Nephron progenitor cell (in vitro differentiated cells): ENCODE measurements around the gene RO60.
"Not testable (repeated sequence)": the region's sequence is repeated elsewhere in the genome, so short reads cannot be mapped to it uniquely, and the experiment has no call there.

Experiments used
- DNase-seq: peaks from one replicate; pipeline ENCODE4 v3.0.0; 2021
- H3K27ac Mint-ChIP-seq: 2 replicates; pipeline ENCODE4 v1.8.0; 2021; ENCODE audit warnings: mild to moderate bottlenecking, moderate library complexity, mixed read lengths
- H3K27me3 Mint-ChIP-seq: 2 replicates; pipeline ENCODE4 v1.8.0; 2021; ENCODE audit warnings: mild to moderate bottlenecking, low read depth, mixed read lengths; ENCODE audit not compliant: poor library complexity
- H3K36me3 Mint-ChIP-seq: 2 replicates; pipeline ENCODE4 v1.8.0; 2021; ENCODE audit warnings: low read depth, mixed read lengths
- H3K4me1 Mint-ChIP-seq: 2 replicates; pipeline ENCODE4 v1.8.0; 2021; ENCODE audit warnings: mixed read lengths
- H3K4me3 Mint-ChIP-seq: 2 replicates; pipeline ENCODE4 v1.8.0; 2021; ENCODE audit warnings: mild to moderate bottlenecking, moderate library complexity, mixed read lengths
- H3K9me3 Mint-ChIP-seq: 2 replicates; pipeline ENCODE4 v1.8.0; 2021; ENCODE audit warnings: mild to moderate bottlenecking, moderate library complexity, mixed read lengths
- TF ChIP-seq, protein P1 (sequence below): fragments of 200-600 bp; sonication (generic); IDR thresholded peaks from 2 replicates; pipeline ENCODE4 v1.5.0; 2021; ENCODE audit warnings: antibody characterized with exemption

RO60 gene

DNA sequence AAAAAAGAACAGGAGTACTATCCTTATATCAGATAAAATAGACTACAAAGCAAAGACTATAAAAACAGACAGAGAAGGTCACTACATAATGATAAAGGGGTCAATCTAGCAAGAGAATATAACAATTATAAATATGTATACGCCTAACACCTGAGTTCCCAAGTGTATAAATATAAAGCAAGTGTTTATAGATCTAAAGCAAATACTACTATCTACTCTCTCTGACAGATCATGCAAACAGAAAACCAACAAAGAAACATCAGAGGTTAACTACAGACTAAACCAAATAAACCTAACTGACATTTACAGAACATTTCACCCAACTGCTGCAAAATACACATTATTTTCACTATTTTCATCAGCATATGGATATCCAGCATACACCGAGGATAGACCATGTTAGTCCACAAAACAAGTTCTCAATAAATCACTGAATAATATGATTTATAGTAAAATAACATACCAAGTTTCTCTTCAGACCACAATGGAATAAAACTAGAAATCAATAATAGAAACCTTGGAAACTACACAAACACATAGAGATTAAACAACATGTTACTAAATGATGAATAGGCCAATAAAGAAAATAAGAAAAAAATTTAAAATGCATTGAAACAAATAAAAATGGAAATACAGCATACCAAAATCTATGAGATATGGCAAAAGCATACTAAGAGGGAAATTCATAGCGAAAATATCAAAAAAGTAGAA lies 22.9 kb upstream of the RO60 start:
- Mint-ChIP-seq H3K27me3 (peaks cover 3% of the 10 kb centered on the region), H3K4me3 (no peak overlapping the region), H3K27ac (no peak overlapping the region), H3K36me3 (peaks cover 68% of the 10 kb centered on the region), H3K9me3 (peaks cover 20% of the 10 kb centered on the region), H3K4me1 (no peaks in the 10 kb centered on the region)
- TF ChIP-seq, protein P1, sequence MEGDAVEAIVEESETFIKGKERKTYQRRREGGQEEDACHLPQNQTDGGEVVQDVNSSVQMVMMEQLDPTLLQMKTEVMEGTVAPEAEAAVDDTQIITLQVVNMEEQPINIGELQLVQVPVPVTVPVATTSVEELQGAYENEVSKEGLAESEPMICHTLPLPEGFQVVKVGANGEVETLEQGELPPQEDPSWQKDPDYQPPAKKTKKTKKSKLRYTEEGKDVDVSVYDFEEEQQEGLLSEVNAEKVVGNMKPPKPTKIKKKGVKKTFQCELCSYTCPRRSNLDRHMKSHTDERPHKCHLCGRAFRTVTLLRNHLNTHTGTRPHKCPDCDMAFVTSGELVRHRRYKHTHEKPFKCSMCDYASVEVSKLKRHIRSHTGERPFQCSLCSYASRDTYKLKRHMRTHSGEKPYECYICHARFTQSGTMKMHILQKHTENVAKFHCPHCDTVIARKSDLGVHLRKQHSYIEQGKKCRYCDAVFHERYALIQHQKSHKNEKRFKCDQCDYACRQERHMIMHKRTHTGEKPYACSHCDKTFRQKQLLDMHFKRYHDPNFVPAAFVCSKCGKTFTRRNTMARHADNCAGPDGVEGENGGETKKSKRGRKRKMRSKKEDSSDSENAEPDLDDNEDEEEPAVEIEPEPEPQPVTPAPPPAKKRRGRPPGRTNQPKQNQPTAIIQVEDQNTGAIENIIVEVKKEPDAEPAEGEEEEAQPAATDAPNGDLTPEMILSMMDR: no peak
- DNase-seq: no peak

DNA sequence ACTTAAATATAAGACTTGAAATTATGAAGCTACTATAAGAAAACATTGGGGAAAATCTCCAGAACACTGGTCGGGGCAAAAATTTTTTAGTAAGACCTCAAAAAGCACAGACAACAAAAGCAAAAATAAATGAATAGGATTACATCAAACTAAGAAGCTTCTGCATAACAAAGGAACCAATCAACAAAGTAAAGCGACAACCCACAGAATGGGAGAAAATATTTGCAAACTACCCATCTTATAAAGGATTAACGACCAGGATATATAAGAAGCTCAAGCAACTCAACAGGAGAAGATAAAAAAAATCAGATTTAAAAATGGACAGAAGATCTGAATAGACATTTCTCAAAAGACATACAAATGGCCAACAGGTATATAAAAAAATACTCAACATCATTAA lies 19.4 kb upstream of the RO60 start:
- Mint-ChIP-seq H3K4me3 (no peak overlapping the region), H3K27me3 (peaks cover 3% of the 10 kb centered on the region), H3K27ac (no peak overlapping the region), H3K9me3 (peaks cover 6% of the 10 kb centered on the region), H3K36me3 (peaks cover 60% of the 10 kb centered on the region), H3K4me1 (no peaks in the 10 kb centered on the region)
- DNase-seq: no peak
- TF ChIP-seq, protein P1: no peak

DNA sequence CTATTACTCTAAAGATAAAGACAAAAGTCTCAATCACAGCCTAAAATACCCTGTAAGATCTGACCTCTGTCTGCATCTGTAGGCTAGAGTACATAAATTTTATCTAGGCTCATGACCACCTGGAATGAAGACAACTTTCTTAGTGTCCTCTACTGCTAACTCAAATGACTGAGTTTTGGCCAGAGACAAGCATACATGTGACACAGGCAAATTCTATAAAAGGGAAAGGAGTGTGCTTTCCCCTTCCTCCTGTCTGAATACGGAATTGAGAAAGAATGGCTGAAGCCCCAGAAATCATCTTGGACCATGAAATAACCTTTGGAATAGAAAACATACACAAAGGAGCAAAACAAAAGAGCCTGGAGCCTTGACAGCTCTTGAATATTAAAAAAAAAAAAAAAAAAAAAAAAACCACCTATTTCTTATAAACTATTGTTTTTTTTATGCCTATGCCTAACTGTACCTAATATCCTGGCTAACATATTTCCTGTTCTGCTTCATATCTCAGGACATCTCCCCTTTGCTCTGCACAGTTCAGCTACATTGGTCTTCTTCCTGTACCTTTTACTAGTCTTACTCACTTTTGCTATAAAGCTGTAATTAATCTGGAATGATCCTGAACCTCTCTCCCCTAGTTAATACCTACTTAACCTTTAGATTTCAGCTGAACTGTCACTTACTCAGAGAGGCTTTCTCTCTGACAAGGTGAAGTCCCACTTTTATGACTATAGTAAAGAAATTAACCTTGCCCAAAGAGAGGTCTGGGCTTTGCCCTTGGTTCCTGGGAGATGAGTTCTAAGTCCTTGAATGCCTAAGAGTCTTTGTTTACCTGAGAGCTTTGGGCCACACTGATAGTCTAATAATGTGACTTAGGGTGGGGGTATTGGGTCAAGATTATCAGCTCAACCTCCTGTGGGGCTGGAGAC lies 16.4 kb upstream of the RO60 start:
- Mint-ChIP-seq H3K36me3 (peaks cover 59% of the 10 kb centered on the region), H3K4me3 (no peak overlapping the region)

DNA sequence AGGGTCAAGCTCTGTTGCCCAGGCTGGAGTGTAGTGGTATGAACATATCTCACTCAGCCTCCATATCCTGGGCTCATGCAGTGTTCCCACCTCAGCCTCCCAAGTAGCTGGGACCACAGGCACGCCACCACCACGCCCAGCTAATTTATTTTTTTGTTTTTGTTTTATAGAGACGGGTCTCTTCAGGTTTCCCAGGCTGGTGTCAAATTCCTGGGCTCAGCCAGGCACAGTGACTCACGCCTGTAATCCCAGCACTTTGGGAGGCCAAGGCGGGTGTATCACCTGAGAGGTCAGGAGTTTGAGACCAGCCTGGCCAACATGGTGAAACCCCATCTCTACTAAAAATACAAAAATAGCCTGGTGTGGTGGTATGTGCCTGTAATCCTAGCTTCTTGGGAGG lies 10.5 kb upstream of the RO60 start:
- H3K27me3 Mint-ChIP-seq, H3K9me3 Mint-ChIP-seq, DNase-seq, H3K4me1 Mint-ChIP-seq, H3K4me3 Mint-ChIP-seq, H3K27ac Mint-ChIP-seq: not testable (repeated sequence)
- H3K36me3 Mint-ChIP-seq: peaks cover 55% of the 10 kb centered on the region

More for the DNA sequence above, 16.4 kb upstream of the RO60 start:
- Mint-ChIP-seq H3K9me3 (no peaks in the 10 kb centered on the region), H3K4me1 (no peaks in the 10 kb centered on the region), H3K27me3 (peaks cover 3% of the 10 kb centered on the region), H3K27ac (no peak overlapping the region)
- TF ChIP-seq, protein P1: no peak
- no peak for DNase-seq

DNA sequence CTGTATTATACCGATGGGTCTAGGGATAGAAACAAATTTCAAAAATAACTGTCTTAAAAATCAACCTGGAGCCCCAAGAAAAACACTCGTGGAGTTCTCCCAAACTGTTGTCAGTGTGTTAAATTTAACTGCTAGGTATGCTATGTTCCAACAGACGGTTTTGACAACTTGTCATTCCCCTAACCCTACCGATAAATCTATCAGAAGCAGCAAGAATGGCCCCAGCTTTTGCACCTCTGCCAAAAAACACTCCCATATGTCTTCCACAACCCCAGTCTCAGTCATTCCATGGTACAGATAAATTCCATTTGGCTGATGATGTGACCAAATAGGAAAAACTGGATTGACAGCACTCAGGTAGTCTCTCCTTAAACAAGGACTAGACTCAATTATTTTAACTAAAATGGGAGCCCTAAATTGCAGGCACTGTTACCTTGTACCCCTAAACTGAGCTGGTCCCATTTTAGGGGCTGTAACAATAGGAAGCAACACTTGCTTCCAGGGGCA lies 5.2 kb upstream of the RO60 start:
- H3K4me1 Mint-ChIP-seq: peaks cover 18% of the 10 kb centered on the region
- DNase-seq: no peak
- H3K27me3 Mint-ChIP-seq: no peaks in the 10 kb centered on the region
- H3K27ac Mint-ChIP-seq: no peak overlapping the region
- H3K4me3 Mint-ChIP-seq: no peak overlapping the region
- no peaks in the 10 kb centered on the region for H3K9me3 Mint-ChIP-seq
- TF ChIP-seq, protein P1: no peak
- H3K36me3 Mint-ChIP-seq: peaks cover 16% of the 10 kb centered on the region

DNA sequence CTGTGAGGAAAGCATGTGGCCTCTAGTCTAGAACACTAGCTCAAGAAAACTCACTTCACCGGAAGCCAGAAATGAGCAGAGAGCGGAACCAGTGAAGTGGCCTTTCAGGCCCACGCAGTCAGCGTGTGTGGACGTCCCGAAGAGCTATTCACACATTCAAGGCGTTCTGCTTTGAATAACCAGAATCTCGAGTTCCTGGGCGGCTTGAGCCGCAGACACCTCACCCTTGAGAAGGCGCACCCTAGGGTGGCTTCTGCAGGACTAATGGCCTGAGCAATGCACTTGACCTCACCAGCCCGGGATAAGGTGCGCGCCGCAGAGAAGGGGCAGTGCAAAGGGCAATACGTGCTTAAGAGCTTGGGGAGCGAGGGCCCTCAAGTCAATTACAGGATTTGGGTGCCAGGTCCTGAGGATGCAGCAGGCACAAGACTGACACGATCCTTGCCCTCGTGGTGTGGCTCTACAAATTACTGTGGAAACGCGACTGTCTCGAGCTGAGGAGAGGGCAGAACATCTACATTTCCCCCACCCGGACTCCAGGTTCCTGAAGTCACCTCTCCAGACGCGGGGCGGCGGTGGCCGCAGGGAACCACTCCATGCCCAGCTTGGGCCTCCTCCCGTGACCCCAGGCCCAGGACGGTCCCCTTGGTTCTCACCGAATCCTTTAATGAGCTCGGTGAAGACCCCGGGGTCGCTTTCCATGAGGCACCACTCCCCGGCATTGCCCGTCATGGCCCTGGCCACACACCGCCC lies 707 bp upstream of the RO60 start:
- DNase-seq: peak; percentile 28
- Mint-ChIP-seq H3K27me3 (no peaks in the 10 kb centered on the region), H3K4me3 (peak overlapping the region; percentile 97), H3K27ac (peak overlapping the region; percentile 99), H3K36me3 (peaks cover 17% of the 10 kb centered on the region), H3K4me1 (peaks cover 38% of the 10 kb centered on the region), H3K9me3 (peaks cover 13% of the 10 kb centered on the region)
- TF ChIP-seq, protein P1: no peak
